Prostate gland (tissue), 2 donors: ENCODE measurements around the gene CRISPLD2. TPM values are rescaled to one million over a fixed set of nuclear protein-coding genes. Genes with fewer than 3 reads are reported as not detected.

Experiments
- DNase-seq: peaks from one replicate; pipeline ENCODE4 v3.0.0-alpha.2; 2019; ENCODE audit warnings: low spot score
- H3K27ac ChIP-seq, 2 donors: fragments of 200-600 bp; sonication (generic); 2 replicates each; pipeline ENCODE4 v1.5.1; 2017 to 2019
- H3K27me3 ChIP-seq: fragments of 200-600 bp; sonication (generic); replicated peaks from 2 replicates; pipeline ENCODE4 v1.5.1; 2019; ENCODE audit not compliant: insufficient read depth
- H3K36me3 ChIP-seq, 2 donors: fragments of 200-600 bp; sonication (generic); 1 replicate in 1 of 2; 2 replicates in 1 of 2; pipeline versions ENCODE4 v1.5.1 to v1.8.1; 2017 to 2019
- H3K4me1 ChIP-seq: fragments of 200-600 bp; sonication (generic); replicated peaks from 2 replicates; pipeline ENCODE4 v1.5.1; 2019
- H3K4me3 ChIP-seq, 2 donors: fragments of 200-600 bp; sonication (generic); 2 replicates each; pipeline ENCODE4 v1.5.1; 2017 to 2019
- H3K9me3 ChIP-seq: fragments of 200-600 bp; sonication (generic); 2 replicates; pipeline ENCODE4 v1.5.1; 2017
- CTCF ChIP-seq, 4 experiments: fragments of 200-600 bp in 2 of 4; fragments of 450-650 bp in 2 of 4; sonication (generic) in 2 of 4; IDR thresholded peaks; 1 replicate in 3 of 4; 2 replicates in 1 of 4; pipeline ENCODE4 v1.5.1; 2016 to 2019; ENCODE audit warnings: antibody characterized with exemption in 4 of 4, mild to moderate bottlenecking in 2 of 4, moderate library complexity in 2 of 4
- POLR2A ChIP-seq: fragments of 450-650 bp; IDR thresholded peaks from one replicate; pipeline ENCODE4 v1.6.1; 2016; ENCODE audit warnings: antibody characterized with exemption, mild to moderate bottlenecking
- POLR2AphosphoS5 ChIP-seq: sonication (generic); formaldehyde crosslinking; IDR thresholded peaks from one replicate; pipeline ENCODE4 v1.6.1; 2017; ENCODE audit warnings: antibody characterized with exemption
- WGBS: methylation state at CpG from one replicate; pipeline ENCODE4 v1.1.5; 2018; 5-methylcytosine and 5-hydroxymethylcytosine counted together
- intact Hi-C: fragments of 100-400 bp; cut with DNase I; formaldehyde crosslinking; loops from one replicate; pipeline ENCODE4 v1.14.2; 2022
- total RNA-seq, 2 donors: library from RNA; depleted of rRNA; stranded (reverse); fragments of >200 nt; gene quantifications; one replicate each; pipeline ENCODE4 v1.1.0, GENCODE V29; 2016

CRISPLD2 gene
- total RNA-seq, 2 donors from 2014 or later: 186 to 226 TPM

GRCh38 chr16:84957792-84958191 is 138.0 kb downstream of the CRISPLD2 start:
- no peak for TF ChIP-seq CTCF (IDR thresholded peaks at IDR 0.05)
- TF ChIP-seq POLR2A: no peak
- no peak for TF ChIP-seq POLR2AphosphoS5
- H3K36me3 ChIP-seq: no peaks in the 10 kb centered on the region
- no peaks in the 10 kb centered on the region for H3K9me3 ChIP-seq
- H3K4me1 ChIP-seq: no peaks in the 10 kb centered on the region
- no peak for DNase-seq
- no peaks in the 10 kb centered on the region for H3K27me3 ChIP-seq
- no peak overlapping the region for H3K4me3 ChIP-seq
- H3K27ac ChIP-seq: no peak overlapping the region
- intact Hi-C loops: loop anchor here (10.0 kb wide), 1 partner anchor 443 kb away; no protein-coding TSS in a partner anchor
- WGBS: 100% methylated on average over 1 of the region's 1 CpG

Other genes starting within 250 kb of the CRISPLD2 start
- 100 to 1,000 TPM in 1 of 2 donors, 10 to 100 TPM in 1; 46.8 to 110 TPM for gene COTL1, start 201.9 kb upstream of the CRISPLD2 start, total RNA-seq
- gene KLHL36, start 171.5 kb upstream of the CRISPLD2 start, total RNA-seq: 100 to 1,000 TPM in 1 of 2 donors, 10 to 100 TPM in 1; 57.1 to 106 TPM
- gene USP10, start 120.0 kb upstream of the CRISPLD2 start, total RNA-seq: 10 to 100 TPM; 57.4 to 95.7 TPM
- gene ZDHHC7, start 191.6 kb downstream of the CRISPLD2 start, total RNA-seq: 10 to 100 TPM; 64.6 TPM
- 10 to 100 TPM; 14.4 to 29.4 TPM for gene KIAA0513, start 207.8 kb downstream of the CRISPLD2 start, total RNA-seq